ENCODE data around the gene ZIK1. TPM values are rescaled to one million over a fixed set of nuclear protein-coding genes. Genes with fewer than 3 reads are reported as not detected.

The ZIK1 gene
- total and polyA plus RNA-seq, 9 of the 15 experiments (the other 6 are each of a cell fraction or from before 2014, with no cell fraction given): 0.03 to 0.42 (median 0.15) TPM; not detected in 1

DNA sequence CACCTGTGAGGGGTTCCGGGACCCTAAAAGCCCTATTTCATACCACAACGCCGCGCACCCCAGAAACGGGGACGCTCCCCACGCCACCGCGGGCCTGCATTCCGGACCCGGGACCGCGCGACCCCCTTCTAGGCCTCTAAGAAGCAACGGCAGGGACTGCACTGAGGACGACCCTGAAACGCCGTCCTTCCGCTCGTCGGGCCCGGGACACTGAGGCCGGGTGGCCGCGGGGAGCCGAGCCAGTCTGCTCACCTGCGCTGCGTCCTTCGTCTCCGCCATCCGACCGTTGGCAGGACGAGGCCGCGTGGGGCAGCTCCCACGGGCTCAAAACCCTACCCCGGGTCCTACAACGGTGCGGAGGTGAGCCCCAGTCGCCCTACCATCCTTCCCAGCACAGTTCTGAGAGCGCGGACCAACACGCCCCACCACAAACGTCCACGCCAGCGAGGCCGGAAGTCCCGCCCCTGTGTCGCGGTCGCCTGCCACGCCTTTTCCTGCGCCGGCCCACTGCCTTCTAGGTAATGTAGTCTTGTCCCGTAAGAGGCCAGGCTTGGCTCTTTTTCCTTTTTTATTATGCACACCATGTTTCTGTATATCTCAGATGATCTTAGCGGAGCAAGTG lies 24.4 kb upstream of the ZIK1 start, which contains the start of gene ZNF550 (continued):
- TF ChIP-seq, protein P1, sequence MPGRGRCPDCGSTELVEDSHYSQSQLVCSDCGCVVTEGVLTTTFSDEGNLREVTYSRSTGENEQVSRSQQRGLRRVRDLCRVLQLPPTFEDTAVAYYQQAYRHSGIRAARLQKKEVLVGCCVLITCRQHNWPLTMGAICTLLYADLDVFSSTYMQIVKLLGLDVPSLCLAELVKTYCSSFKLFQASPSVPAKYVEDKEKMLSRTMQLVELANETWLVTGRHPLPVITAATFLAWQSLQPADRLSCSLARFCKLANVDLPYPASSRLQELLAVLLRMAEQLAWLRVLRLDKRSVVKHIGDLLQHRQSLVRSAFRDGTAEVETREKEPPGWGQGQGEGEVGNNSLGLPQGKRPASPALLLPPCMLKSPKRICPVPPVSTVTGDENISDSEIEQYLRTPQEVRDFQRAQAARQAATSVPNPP (IDR thresholded peaks at IDR 0.05; ENCODE audit: borderline replicate concordance, insufficient read depth, insufficient read length): no peak
- TF ChIP-seq GTF3C2 (IDR thresholded peaks at IDR 0.05; ENCODE audit: borderline replicate concordance, extremely low read depth, insufficient read length) (no peak), SNRNP70 (optimal IDR thresholded peaks at IDR 0.05; ENCODE audit: low read depth, low read length) (no peak), ZNF561 (CRISPR knock-in tag; conservative IDR thresholded peaks at IDR 0.05) (no peak), ZFPM2 (CRISPR knock-in tag; IDR thresholded peaks at IDR 0.05) (no peak), FOXK2 (conservative IDR thresholded peaks at IDR 0.05 in 1 of 2, IDR thresholded peaks at IDR 0.05 in 1 of 2; ENCODE audit: low read depth in 2 of 2) (0 out of 4 replicates have a peak, but pooled peaks of 1 of the 2 experiments have one; percentile 23), ZNF274 (IDR thresholded peaks at IDR 0.05; ENCODE audit: borderline replicate concordance, low read depth, low read length) (no peak), SFPQ (IDR thresholded peaks at IDR 0.05; ENCODE audit: low read depth, low read length) (no peak), SRSF9 (IDR thresholded peaks at IDR 0.05; ENCODE audit: borderline replicate concordance, low read depth, low read length) (no peak), RCOR1 (IDR thresholded peaks at IDR 0.05; ENCODE audit: borderline replicate concordance in 1 of 2, low read depth in 2 of 2, low read length in 2 of 2) (no peak), SAFB2 (IDR thresholded peaks at IDR 0.05; ENCODE audit: borderline replicate concordance, low read depth, low read length, severe bottlenecking) (no peak), MEIS2 (IDR thresholded peaks at IDR 0.05; ENCODE audit: partially characterized antibody) (no peak), SMAD4 (CRISPR knock-in tag; conservative IDR thresholded peaks at IDR 0.05) (no peak), ZNF140 (CRISPR knock-in tag; IDR thresholded peaks at IDR 0.05) (no peak), ZNF143 (CRISPR knock-in tag; IDR thresholded peaks at IDR 0.05) (peak; percentile 88), NCOA1 (IDR thresholded peaks at IDR 0.05; ENCODE audit: low read depth) (no peak), ZNF668 (CRISPR knock-in tag; IDR thresholded peaks at IDR 0.05) (no peak), NONO (IDR thresholded peaks at IDR 0.05; ENCODE audit: low read depth in 2 of 2, low read length in 1 of 2) (no peak), HIVEP1 (CRISPR knock-in tag; IDR thresholded peaks at IDR 0.05) (no peak)
- TF ChIP-seq, protein P2, sequence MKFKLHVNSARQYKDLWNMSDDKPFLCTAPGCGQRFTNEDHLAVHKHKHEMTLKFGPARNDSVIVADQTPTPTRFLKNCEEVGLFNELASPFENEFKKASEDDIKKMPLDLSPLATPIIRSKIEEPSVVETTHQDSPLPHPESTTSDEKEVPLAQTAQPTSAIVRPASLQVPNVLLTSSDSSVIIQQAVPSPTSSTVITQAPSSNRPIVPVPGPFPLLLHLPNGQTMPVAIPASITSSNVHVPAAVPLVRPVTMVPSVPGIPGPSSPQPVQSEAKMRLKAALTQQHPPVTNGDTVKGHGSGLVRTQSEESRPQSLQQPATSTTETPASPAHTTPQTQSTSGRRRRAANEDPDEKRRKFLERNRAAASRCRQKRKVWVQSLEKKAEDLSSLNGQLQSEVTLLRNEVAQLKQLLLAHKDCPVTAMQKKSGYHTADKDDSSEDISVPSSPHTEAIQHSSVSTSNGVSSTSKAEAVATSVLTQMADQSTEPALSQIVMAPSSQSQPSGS (CRISPR knock-in tag; IDR thresholded peaks at IDR 0.05): no peak

Measured in K562 (cell line).